ENCODE data around the gene FCF1. TPM values are rescaled to one million over a fixed set of nuclear protein-coding genes. Genes with fewer than 3 reads are reported as not detected.

FCF1 gene
- total and polyA plus RNA-seq, 9 donors, result 19.8 to 60.8 (median 43.1) TPM

DNA sequence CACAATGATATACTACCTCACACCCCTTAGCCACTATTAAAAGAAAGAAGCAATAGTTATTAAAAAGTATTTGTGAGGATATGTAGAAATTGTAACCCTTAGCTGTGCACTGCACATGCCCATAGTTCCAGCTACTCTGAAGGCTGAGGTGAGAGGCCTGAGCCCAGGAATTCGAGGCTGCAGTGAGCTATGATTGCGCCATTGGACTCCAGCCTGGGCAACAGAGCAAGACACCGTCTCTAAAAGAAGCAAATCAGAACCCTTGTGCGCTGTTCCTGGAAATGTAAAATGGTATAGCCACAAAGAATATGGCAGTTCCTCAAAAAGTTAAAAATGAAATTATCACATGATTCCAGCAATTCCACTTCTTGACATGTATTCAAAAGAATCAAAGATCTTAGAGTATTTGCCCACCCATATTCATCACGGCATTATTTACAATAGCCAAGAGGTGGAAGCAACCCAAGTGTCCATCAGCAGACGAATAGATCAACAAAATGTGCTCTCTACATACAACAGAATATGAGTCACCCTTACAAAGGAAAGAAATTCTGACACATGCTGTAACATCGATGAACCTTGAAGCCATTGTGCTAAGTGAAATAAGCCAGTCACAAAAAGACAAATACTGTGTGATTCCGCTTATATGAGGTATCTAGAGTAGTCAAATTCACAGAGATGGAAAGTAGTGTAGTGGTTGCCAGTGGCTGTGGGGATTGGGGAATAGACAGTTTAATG is 26.5 kb downstream of the FCF1 start:
- intact Hi-C loops (cut with DNase I), result no loop called here
- no peaks in the 10 kb centered on the region for H3K36me3 ChIP-seq
- H3K27ac ChIP-seq, result no peak overlapping the region
- no peaks in the 10 kb centered on the region for H3K4me1 ChIP-seq (ENCODE audit: insufficient read depth)
- H3K27me3 ChIP-seq, result no peaks in the 10 kb centered on the region
- H3K4me3 ChIP-seq, result no peak overlapping the region
- no peak for TF ChIP-seq POLR2A (IDR thresholded peaks at IDR 0.05)
- TF ChIP-seq EP300 (IDR thresholded peaks at IDR 0.05), result no peak
- TF ChIP-seq, protein P1, sequence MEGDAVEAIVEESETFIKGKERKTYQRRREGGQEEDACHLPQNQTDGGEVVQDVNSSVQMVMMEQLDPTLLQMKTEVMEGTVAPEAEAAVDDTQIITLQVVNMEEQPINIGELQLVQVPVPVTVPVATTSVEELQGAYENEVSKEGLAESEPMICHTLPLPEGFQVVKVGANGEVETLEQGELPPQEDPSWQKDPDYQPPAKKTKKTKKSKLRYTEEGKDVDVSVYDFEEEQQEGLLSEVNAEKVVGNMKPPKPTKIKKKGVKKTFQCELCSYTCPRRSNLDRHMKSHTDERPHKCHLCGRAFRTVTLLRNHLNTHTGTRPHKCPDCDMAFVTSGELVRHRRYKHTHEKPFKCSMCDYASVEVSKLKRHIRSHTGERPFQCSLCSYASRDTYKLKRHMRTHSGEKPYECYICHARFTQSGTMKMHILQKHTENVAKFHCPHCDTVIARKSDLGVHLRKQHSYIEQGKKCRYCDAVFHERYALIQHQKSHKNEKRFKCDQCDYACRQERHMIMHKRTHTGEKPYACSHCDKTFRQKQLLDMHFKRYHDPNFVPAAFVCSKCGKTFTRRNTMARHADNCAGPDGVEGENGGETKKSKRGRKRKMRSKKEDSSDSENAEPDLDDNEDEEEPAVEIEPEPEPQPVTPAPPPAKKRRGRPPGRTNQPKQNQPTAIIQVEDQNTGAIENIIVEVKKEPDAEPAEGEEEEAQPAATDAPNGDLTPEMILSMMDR (IDR thresholded peaks at IDR 0.05), result no peak
- 94 to 98% (median 95%) methylated on average over 8 of the region's 8 CpGs for WGBS, 3 donors
- no peak for DNase-seq
- no peaks in the 10 kb centered on the region for H3K9me3 ChIP-seq

DNA sequence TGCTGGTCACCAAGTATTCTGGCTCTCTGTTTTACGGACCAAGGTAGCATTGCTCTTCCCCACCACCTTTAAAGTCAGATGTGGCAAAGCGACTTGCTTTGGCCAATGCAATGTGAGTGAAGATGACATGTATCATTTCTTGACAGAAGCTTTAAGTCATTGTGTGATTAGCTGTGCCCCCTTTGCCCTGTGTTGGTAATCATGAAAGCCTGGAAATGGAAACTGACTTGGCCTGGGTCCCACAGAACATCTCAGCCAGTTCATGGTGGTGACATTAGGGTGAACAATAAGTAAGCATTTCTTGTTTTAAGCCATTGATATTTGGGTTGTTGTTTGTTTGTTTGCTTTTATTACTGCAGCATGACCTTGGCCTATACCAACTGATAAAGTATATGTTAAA is 34.3 kb downstream of the FCF1 start:
- TF ChIP-seq EP300 (IDR thresholded peaks at IDR 0.05) (no peak), POLR2A (IDR thresholded peaks at IDR 0.05) (no peak)
- TF ChIP-seq, protein P1 (IDR thresholded peaks at IDR 0.05), result no peak
- intact Hi-C loops (cut with DNase I), result no loop called here
- H3K9me3 ChIP-seq, result no peaks in the 10 kb centered on the region
- no peaks in the 10 kb centered on the region for H3K36me3 ChIP-seq
- no peak overlapping the region for H3K4me3 ChIP-seq
- no peaks in the 10 kb centered on the region for H3K27me3 ChIP-seq
- 82 to 88% (median 85%) methylated on average over 2 of the region's 2 CpGs for WGBS, 3 donors
- no peaks in the 10 kb centered on the region for H3K4me1 ChIP-seq (ENCODE audit: insufficient read depth)
- H3K27ac ChIP-seq, result no peak overlapping the region
- no peak for DNase-seq

DNA sequence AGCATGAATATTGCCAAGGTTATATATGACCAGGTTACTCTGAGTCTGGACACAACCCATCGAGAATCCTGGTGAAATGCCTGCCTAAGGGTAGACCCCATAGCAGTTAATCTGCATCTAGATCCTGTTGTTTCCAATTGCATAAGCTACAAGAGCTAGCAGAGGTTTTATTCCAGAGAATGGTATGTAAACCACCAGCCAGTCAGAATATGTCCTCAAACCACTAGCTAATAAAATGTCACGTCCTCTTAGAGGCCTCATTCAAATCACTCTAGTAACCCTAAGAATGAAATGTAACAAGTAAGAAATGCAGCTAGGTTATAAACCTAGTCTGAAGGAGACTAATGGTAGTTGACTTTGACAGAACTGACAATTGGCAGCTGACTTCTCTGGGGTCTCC is 41.2 kb downstream of the FCF1 start:
- peaks cover 0 to 3% of the 10 kb centered on the region in 2 donors for H3K9me3 ChIP-seq

DNA sequence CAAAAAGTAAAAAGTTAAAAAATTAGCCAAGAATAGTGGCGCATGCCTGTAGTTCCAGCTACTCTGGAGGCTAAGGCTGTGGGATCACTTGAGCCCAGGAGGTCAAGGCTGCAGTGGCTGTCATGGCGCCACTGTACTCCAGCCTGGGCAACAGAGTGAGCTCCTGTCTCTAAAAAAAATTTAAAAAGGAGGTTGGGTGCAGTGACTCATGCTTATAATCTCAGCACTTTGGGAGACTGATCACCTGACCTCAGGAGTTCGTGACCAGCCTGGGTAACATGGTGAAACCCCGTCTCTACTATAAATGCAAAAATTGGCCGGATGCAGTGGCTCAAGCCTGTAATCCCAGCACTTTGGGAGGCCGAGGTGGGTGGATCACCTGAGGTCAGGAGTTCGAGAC is 42.0 kb downstream of the FCF1 start:
- H3K27me3 ChIP-seq, result no peaks in the 10 kb centered on the region
- peaks cover 0 to 3% of the 10 kb centered on the region in 2 donors for H3K9me3 ChIP-seq
- H3K36me3 ChIP-seq, result no peaks in the 10 kb centered on the region
- 87 to 92% (median 90%) methylated on average over 7 of the region's 7 CpGs for WGBS, 3 donors
- no peak overlapping the region for H3K27ac ChIP-seq
- no peak for DNase-seq
- no peaks in the 10 kb centered on the region for H3K4me1 ChIP-seq (ENCODE audit: insufficient read depth)
- TF ChIP-seq, protein P1 (IDR thresholded peaks at IDR 0.05), result no peak
- TF ChIP-seq POLR2A (IDR thresholded peaks at IDR 0.05) (no peak), EP300 (IDR thresholded peaks at IDR 0.05) (no peak)
- intact Hi-C loops (cut with DNase I), result no loop called here
- no peak overlapping the region for H3K4me3 ChIP-seq

More for the DNA sequence above, 41.2 kb downstream of the FCF1 start:
- Histone ChIP-seq H3K4me3 (no peak overlapping the region), H3K27me3 (no peaks in the 10 kb centered on the region), H3K27ac (no peak overlapping the region), H3K36me3 (no peaks in the 10 kb centered on the region), H3K4me1 (ENCODE audit: insufficient read depth) (no peaks in the 10 kb centered on the region)
- WGBS, 3 donors, result 71 to 90% (median 78%) methylated on average over 2 of the region's 2 CpGs
- intact Hi-C loops (cut with DNase I), result no loop called here
- DNase-seq, result no peak
- TF ChIP-seq, protein P1 (IDR thresholded peaks at IDR 0.05), result no peak
